ENCODE data around the gene DLGAP1.

- TF ChIP-seq POLR2A (IDR thresholded peaks at IDR 0.05) = no peak
- TF ChIP-seq CTCF (IDR thresholded peaks at IDR 0.05) = no peak
- TF ChIP-seq POLR2AphosphoS5 (IDR thresholded peaks at IDR 0.05) = no peak
Measured at GRCh38 chr18:3460823-3461398, 994.2 kb downstream of the DLGAP1 start.
